HG03066 (cell line): ENCODE data around the gene FHL2.

Source experiments
- ATAC-seq: cut with Tn5 transposase; IDR thresholded peaks from one replicate; pipeline ENCODE4 v1.9.1; 2021; ENCODE audit warnings: low read depth; ENCODE audit not compliant: unreplicated experiment

FHL2 gene

GRCh38 chr2:105381101-105381668 lies 17.7 kb downstream of the FHL2 start:
- no peak for ATAC-seq

GRCh38 chr2:105380432-105381100 lies 18.3 kb downstream of the FHL2 start:
- no peak for ATAC-seq

GRCh38 chr2:105379741-105380186 lies 19.1 kb downstream of the FHL2 start:
- ATAC-seq, result no peak

GRCh38 chr2:105378921-105379383 lies 19.9 kb downstream of the FHL2 start:
- no peak for ATAC-seq

GRCh38 chr2:105378276-105378840 lies 20.5 kb downstream of the FHL2 start:
- no peak for ATAC-seq

GRCh38 chr2:105377871-105378270 lies 21.0 kb downstream of the FHL2 start:
- ATAC-seq, result no peak

- no peak for ATAC-seq
Measured at GRCh38 chr2:105376789-105377240, 22.0 kb downstream of the FHL2 start.

GRCh38 chr2:105376010-105376409 lies 22.8 kb downstream of the FHL2 start:
- ATAC-seq, result no peak

- no peak for ATAC-seq
Measured at GRCh38 chr2:105375001-105375561, 23.8 kb downstream of the FHL2 start.

GRCh38 chr2:105373895-105374401 lies 24.9 kb downstream of the FHL2 start:
- ATAC-seq, result peak; percentile 79

- ATAC-seq, result peak; percentile 8
Measured at GRCh38 chr2:105373344-105373781, 25.5 kb downstream of the FHL2 start.

GRCh38 chr2:105371810-105372209 lies 27.0 kb downstream of the FHL2 start:
- ATAC-seq, result no peak

- no peak for ATAC-seq
Measured at GRCh38 chr2:105371156-105371555, 27.7 kb downstream of the FHL2 start.

- peak; percentile 85 for ATAC-seq
Measured at GRCh38 chr2:105369777-105370690, 28.8 kb downstream of the FHL2 start.

GRCh38 chr2:105368759-105369408 lies 30.0 kb downstream of the FHL2 start:
- no peak for ATAC-seq

GRCh38 chr2:105365206-105365605 lies 33.6 kb downstream of the FHL2 start:
- no peak for ATAC-seq

- ATAC-seq, result no peak
Measured at GRCh38 chr2:105364436-105365139, 34.3 kb downstream of the FHL2 start.

GRCh38 chr2:105362862-105363591 lies 35.8 kb downstream of the FHL2 start:
- ATAC-seq, result no peak
